Activated T-cell treated with anti-CD3 and anti-CD28 coated beads, Interleukin-2, amount 50 U/mL, for 48 hours (primary cell): ENCODE data around the gene CCDC57.

Experiments
- DNase-seq, 2 experiments: peaks; one replicate each; pipeline ENCODE4 v3.0.0-alpha.2; 2020

The CCDC57 gene

DNA sequence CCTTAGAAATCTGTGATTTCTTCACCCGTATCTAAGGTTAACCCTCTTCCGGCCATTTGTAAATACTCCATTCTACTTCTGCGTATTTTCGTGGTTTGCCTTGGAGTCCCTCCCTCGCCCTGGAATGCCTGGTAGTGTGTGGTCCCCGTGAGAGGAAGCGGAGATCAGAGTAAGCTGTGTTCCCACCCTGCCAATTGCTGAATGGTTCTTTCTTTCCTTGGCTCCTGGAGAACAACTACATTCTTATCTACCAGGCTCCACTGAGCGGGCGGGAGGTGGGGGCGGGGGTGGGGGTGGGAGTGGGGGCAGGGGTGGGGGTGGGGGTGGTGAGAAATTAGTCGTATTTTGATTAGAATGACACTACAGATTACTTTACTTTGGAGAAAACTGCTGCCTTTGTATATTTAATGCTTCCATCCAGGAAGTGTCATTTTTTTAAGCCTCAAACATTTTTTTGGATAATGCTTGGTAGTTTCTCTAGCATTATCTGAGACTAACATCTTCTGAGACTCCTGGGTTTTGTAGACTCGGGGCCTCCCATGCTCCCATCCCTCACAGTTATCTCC, 93.7 kb downstream of the CCDC57 start:
- DNase-seq: no peak

DNA sequence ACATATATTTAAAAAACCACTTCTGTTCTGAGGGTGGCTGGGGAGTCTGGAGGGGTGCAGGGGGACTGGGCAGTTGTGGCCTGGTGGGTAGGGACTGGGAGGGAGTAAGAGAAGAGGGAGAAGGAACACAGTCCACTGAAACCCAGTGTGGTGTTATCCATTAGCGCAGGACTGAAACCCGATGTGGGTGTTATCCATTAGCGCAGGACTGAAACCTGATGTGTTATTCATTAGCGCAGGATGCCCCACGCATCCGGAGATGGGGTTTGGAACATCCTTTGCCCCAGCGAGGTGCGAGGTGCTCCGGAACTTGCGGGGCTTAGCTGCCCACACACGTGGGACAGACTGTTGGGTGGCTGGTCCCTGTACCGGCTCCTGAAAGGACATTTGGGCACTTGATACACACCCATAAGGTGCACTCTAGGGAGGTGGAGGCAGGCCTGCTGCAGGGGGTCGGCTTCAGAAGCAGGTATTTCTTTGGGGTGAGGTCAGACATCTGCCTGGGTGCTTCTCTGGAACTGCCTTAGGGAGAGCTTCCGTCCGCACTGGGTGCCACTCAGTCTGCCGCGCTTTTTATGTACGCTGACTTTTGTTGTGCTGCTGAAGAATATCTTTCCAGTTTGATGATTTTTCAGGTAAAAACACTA, 94.4 kb downstream of the CCDC57 start:
- DNase-seq: no peak

DNA sequence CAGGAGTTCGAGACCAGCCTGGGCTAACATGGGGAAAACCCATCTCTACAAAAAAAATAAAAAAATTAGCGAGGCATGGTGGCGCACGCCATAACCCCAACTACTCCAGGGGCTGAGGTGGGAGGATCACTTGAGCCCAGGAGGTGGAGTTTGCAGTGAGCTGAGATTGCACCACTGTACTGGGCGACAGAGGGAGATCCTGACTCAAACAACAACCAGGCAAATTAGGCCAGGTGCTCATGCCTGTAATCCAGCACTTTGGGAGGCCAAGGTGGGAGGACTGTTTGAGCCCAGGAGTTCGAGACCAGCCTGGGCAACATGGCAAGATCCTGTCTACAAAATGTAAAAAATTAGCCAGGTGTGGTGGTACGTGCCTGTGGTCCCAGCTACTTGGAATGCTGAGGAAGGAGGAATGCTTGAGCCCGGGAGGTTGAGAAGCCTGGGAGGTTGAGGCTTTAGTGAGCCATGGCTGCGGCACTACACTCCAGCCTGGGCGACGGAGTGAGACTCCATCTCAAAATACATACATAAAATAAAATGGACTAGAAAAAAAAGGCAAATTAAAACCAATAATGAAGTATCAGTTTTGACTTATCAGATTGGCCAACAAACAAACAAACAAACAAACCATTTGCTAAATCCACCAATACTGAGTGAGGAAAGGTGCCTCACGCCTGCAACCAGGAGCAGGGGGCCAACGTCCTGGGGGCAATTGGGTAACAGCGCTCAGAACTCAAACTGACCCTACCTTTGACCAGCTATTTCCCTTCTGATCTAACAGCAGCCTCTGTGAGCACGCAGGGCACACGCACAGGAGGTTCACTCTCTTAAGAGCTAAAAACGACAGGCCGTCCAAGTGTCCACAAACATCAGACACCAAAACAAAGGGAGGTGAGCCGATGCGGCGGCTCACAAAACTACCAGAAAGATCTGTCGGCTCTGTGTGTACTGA, 95.2 kb downstream of the CCDC57 start:
- DNase-seq: no peak

DNA sequence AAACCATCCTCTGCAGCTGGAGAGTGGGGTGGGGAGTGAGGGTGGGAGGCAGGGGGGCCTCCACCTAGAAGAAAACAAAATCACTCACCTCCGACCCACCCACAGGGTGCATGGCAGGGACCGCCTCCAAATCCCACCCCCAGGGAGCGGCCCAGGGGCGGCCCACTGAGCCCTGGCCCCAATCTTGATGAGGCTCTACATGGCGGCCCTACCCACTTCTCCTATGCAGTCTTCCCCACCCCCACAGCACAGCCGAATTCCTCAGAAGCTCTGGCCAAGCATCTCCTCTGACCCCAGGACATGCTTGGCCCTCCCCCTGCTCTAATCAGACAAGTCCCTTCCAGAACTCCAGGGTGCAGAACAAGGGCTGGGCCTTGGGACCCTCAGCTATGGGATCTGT, 96.4 kb downstream of the CCDC57 start:
- no peak for DNase-seq

DNA sequence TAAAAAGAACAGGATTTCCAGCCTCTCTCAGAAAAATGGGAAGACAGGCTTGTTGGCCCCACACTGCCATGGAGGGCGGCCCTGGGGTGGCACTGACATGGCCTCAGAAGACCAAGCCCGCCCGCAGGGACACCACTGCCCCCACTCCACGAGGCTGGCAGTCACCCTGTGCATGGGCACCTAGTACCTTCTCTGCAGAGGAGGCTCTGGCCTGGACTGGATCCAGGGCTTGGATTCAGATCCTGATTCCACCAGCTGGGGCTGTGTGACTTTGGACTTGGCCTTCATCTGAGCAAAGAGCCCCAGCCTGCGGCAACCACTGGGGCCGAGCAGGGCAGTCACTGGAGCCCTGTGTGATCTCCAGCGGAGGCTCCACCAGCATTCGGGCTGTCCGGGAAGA, 97.8 kb downstream of the CCDC57 start:
- DNase-seq: no peak

DNA sequence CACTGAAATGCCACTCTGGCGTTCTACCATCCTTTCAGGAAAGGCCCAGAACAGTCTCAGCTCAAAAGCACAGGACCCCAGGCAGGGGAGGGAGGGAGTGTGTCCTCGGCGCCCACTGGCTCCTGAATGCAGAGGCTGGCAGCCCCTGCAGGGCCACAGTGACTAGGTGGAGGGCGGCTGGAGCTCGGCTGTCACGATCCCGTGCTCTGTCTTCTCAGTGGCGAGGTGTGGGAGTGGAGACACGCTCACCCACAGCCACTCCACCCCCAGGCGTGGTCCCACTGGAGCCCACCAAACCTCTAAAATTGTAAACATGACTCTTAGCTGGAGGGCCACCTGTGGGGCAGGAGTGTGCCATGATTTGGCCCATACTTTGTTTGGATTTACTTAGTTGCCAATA, 98.2 kb downstream of the CCDC57 start:
- DNase-seq: no peak

DNA sequence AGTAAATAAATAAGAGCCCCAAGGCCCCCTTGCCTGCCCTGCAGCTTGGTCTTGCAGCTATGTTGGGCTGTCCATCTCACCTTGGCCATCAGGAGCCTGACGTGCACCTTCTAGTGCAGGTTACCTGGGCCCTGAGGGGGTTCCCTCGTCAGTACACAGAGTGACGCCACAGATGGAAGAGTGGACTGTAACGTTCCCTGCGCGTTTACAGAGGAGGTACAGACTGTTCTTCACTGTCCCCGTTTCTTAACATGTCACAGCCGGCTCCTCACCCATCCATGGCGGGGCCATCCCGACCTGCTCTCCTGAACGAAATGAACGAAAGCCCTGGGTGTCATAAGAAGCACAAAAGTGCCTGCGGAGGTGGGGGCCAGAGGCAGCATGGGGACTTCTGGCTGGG, 98.7 kb downstream of the CCDC57 start:
- no peak for DNase-seq

DNA sequence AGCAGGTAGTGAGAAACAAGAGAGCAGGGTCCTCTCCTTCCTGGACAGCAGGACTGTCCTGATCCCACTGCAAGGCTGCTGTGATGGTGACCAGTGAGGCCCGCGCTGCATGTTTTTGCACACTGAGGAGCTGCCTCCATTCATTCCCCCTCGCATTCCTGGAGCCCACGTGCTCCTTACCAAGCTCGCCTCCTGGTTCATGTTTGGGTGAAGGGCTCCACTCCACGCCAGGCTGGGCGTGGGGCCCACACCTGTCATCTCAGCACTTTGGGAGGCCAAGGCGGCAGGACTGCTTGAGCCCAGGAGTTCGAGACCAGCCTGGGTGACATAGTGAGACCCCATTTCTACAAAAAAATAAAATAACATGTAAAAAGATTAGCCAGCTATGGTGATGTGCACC, 99.2 kb downstream of the CCDC57 start:
- DNase-seq: no peak

DNA sequence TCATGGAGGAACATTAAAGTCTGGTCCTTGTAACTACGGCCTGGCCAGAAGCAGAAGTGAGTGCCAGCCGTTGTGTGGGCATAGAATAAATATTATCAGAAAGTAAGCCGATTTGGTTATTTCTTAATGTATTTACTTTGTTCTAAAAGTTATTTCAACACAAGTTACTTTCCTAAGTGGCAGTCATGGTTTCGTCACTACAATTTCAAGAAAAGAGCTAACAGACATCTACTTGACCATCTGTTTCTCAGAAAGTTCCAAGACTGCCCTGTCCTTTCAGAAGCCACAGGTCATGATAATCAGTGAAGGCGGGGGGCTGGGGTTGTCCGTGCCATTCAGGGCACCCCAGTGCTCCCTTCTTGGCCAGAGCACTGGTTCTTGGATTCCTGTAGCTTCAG, 99.7 kb downstream of the CCDC57 start:
- no peak for DNase-seq

DNA sequence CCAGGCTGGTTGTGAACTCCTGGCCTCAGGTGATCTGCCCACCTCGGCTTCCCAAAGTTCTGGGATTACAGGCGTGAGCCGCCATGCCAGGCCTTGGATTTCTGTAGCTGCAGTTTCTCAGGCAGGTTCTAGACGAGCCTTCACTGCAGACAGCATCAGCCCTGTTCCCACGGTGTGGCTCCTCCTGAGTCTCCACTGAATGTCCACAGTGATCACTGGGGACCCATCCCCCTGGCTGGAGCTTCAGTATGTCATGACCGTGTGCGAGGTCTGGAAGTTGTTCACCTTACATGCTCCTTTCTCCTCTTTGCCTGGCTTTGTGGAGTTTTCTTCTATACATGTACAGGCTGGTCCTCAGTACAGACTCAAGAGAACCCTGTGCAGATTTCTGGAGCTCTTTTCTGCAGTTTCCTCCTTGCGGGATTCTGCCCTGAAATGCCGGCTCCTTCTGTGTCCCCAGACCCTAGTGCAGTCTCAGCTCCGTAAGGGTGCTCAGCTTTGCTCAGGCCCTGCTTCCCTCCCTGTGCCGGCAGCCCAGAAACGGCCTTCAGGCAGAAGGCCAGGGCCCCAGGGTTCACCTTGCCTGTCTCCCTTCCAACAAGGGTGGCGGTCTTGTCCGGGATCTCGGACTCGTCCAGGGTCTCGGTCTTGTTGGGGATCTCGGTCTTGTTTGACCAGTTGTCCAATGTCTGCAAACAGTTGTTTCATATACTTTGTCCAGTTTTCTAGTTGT, 100.3 kb downstream of the CCDC57 start:
- DNase-seq: no peak

DNA sequence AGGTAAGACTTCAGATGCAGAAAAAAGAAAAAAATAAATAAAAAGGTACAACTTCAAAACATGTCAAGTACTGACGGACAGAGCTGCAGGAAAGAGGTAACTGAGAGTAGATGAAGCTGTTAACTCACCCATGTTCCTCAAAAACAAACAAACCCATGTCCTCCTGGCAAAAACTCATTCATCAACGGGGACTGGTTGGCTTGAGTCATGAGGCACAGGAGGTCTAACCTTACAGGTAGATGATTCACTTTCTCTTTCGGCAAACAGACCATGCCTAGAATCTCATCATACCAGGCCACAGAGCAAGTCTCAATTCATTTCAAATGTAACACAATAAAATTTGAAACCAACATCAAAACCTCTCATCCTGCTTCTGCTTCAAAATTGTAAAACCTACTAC, 102.3 kb downstream of the CCDC57 start:
- no peak for DNase-seq

DNA sequence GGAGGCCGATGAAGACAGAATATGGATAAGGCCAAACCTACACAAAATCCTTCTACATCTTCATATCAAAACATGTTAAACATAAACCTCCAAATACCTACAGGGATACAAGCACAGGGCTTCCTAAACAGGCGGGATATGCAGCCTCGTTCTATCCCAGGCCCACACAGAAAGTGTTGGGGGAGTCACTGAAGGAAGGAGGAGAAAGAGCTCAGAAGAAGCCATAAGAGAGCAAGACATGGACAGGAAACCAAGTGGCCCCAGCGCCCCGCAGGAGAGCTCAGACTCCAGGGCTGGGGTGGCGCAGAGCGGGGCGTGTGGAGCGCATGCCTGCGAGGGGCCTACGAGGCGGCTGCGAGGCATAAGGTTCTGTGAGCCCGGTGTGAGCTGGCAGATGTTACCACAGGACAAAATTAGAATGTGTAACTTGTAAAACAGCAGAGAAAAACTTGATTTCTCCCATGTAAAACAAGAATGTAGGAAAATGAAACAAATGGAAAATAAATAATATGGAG, 103.6 kb downstream of the CCDC57 start:
- DNase-seq: no peak

DNA sequence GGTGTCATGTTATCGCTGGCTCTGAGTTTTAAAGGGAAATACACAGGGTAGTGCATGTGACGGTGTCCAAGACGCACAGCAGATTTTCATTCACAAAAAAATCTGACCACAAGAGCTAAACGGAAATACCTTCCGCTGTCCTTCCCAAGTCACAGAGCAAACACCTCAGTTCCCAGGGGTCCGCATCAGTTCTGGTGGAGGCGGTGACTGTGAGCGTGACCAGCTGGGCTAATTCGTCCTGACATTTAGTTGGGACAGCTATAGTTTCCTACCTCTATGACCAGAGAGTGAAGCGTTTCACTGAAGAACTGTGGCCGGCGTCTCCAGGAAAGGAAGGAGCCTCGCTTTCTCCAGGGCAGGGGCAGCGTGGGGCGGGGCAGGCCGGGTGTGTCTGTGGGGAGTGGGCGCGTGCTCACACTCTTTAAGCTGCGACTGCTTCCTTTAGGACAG, 104.1 kb downstream of the CCDC57 start:
- no peak for DNase-seq

DNA sequence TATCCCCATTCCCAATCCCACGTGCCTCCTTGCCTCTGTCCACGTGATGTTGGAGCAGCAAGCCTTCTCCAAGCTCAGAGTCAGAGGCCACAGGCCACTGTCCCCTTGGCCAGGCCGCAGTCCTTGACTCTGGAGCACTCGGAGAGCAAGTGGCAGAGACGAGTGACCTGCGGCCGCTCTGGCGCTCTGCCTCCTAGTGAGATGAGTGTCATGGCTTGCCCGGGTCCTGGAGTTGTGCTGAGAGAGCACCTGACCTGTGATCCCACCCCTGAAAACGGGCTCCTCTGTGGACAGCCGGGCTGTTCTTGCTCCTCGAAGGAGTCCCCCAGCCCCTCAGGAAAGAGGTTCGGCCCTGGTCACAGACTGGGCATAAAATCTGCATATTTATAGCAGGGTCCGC, 104.6 kb downstream of the CCDC57 start:
- DNase-seq: no peak

DNA sequence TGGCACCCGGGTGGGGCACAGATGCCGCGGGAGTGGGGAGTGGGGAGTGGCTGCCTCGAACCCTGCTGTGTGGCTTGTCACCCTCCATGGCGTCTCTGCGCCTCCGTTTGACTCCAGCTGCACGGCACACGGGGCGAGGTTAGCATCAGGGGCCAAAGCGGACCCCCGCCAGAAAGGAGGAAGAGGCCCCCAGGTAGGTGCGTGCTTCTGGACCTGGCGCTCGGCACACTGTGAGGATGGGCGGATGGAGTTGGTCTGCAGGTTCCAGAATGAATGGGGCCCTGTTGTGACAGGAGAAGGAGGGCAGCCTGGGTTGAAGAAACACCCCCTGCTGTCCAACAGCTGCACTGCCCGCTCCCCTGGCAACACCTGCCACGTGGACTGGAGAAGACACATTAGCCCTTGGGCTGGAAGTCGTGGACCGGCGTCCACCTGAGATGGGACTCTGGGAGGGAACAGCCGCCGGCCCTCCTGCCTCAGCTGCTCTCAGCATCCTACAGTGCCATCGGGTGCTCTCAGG, 105.2 kb downstream of the CCDC57 start:
- no peak for DNase-seq

DNA sequence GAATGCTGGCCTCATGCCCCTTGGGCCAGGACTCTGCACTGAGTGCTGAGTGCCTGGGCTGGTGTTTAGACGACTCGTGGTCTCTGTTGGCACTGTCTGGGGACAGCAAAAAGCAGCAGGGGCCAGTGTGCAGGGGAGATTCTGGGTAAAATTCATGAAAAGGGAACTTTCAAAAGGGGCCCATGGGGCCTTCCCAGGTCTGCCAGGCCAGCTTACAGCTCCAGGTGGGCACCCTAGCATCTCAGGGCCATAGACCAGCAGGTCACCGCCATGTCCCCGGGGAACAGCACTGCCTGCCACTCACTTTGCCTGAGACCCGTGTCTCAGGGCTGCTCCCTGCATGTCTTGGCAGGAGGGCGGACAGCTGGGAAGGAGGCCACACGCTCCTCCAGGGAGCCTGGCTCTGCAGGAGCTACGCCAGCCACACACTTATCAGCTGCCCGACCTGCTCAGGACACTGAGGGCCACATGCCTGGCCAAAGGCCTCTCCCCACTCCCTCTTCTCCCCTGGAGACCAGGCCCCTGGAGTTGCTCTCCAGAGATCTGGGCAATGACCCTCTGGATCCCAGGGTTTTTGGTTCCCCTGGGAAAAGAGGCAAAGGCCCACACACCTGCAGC, 105.8 kb downstream of the CCDC57 start:
- DNase-seq: no peak

DNA sequence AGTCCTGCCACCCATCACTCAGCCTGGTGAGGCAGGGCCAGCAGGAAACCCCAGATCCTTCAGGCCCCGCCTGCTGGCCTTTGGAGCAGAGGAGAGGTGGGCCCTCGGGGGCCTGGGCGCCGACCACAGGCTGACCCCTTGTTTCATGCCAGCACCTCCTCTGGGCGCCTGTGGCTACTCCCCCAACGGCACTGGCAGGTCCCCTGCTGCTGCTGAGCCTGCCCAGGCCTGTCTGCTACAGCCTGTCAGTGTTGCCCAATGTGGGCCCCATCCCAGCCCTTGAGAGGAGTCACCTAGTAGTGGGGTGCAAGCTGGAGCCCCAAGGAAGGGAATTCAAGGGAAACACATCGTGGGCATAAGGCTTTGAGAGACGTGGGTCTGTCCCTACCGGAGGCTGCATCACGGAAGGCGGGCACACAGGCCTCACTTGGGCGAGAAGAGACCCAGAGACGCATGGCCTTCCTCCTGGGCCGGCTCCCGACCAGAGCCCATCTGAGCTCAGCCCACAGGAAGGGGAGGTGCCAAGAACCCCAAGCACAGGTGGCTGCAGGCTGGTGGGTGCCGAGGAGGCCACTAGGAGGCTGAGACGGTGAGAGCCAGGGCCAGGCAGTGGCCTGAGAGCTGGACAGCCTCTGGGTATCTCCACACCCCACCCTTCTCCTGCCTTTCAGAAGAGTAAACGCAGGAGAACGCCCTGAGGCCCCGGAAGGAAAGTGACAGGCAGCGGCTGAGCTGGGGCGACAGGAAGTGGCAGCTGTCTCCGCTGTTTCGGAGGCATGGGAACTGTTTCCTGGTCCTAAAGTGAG, 106.6 kb downstream of the CCDC57 start:
- DNase-seq: peak; percentile 79

DNA sequence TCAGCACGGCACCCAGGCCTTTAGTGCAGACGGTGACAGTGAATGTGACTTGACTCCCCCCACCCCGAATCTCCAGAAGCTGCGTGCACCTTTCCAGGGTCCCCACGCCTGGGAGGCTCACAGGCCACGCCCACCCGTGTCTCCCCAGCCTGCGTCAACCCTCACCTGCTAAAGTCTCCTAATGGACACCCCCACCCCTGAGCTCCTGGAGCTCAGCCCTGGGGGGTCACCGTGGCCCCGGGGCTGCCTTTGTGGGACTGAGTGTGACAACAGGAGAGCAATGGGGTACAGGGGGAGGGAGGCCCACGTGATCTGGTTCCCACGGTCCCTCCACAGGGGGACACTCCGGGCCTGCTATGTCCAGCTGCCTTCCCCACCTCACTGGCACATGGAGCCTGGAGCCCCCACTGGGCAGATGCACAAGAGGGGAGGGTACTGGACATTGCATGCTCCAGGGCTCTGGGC, 107.2 kb downstream of the CCDC57 start:
- no peak for DNase-seq

DNA sequence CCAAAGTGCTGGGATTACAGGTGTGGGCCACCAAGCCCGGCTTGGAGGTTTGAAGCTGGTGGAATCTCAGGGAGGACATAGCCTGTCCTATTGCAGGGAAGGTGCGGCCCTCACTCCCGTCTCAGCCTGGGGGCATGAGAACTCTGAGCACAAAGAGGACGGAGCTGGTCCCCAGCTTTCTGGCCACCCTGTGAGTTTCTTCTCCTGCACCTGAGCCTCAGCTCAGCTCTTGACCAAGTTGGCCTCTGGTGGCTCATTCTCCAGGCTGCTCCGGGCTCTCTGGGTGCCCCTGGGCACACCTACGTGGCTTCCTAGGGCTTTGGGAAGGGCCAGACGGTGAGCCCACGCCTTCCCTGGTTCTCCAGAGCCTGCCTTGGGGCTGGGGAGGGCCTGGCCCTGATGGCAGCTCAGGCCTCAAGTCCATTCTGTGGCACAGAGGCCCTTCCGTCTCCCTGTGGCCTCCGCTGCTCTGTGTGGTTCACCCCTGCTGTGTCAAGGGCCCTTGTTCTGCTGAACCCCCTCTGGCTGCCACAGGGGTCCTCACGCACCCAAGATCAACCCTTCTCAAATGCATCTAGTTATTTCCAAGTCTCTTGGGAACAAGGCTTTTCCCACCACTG, 107.7 kb downstream of the CCDC57 start:
- no peak for DNase-seq

DNA sequence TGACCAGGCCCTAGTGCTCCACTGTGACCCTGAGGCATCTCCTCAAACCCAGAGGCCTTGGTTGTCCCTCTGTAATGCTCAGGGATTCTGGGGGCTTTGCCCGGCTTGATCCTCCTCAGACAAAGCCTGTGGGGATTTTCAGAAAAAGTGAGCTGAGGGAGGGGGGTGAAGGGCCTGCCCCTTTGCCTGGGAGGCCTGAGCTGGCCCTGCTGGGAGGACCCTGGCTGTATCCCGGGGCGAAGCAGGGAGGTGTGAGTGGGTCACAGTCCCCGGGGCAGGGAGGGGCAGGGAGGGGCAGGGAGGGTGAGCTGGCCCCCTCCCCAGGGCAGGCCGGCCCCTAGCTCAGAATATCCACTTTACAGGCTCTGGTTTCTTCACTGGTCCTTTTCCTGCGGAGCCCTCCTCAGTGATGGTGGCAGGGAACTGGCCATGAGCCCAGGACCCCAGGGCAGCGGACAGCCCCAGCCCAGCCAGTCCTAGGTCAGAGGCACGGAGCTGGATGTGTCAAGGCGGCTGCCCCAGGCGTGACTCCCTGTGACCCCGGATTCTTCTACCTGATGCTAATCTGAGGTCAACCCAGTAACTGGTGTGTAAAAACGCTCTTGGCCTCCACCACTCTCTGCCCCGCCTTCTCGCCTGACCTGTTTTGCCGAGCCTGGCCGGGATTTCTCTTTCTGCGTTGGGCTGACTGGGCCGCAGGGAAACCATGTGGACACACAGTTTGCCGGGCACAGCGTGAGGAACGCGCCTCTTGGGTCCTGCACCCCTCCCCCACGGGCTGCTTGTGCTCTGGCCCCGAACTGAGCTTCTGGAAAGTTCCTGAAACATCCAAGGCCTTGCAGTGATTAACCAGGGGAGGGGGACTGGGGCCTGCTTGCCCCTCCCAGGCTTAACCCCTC, 108.8 kb downstream of the CCDC57 start:
- no peak for DNase-seq
